HepG2 (cell line): Measurements from ENCODE around the gene TSPAN32. TPM values are rescaled to one million over a fixed set of nuclear protein-coding genes. Genes with fewer than 3 reads are reported as not detected.

Experiments
- ATAC-seq: fragments of 200-7000 bp; cut with Tn5 transposase; 3 replicates; pipeline ENCODE4 v1.9.1; 2020; ENCODE audit warnings: mild to moderate bottlenecking, moderate library complexity
- BruUV-seq: library from RNA; stranded (reverse); fragments of 400-500 nt; replicated peaks from 2 replicates; lab custom pipeline; 2021; lab: Mats Ljungman, UMichigan
- CTCF ChIA-PET: fragments of 300-600 bp; formaldehyde crosslinking; extraction: SDS; loops from one replicate; lab custom pipeline; 2021; ENCODE audit warnings: low total read pairs, inconsistent platforms, low intra/inter-chr PET ratio; lab: Yijun Ruan, JAX
- POLR2A ChIA-PET: fragments of 350-600 bp; sonication (Branson Sonifier 250); formaldehyde crosslinking; loops from one replicate; lab custom pipeline; 2020; ENCODE audit warnings: antibody characterized with exemption, inconsistent platforms; lab: Yijun Ruan, JAX
- DNase-seq: peaks from one replicate; pipeline ENCODE4 v3.0.0-alpha.2; 2015; ENCODE audit warnings: low spot score
- FAIRE-seq: peaks from 3 replicates; lab custom pipeline; 2011; peaks lifted over from hg19 to GRCh38; lab: Jason Lieb, UNC
- H2AFZ ChIP-seq: one replicate; pipeline ENCODE4 v1.6.1; 2011; ENCODE audit warnings: low read length, inconsistent platforms
- H3K27ac ChIP-seq: fragments of 300-600 bp; 3 replicates; pipeline ENCODE4 v1.8.0; 2011; ENCODE audit warnings: mixed run types, mild to moderate bottlenecking, mixed read lengths, low read length, inconsistent platforms; ENCODE audit not compliant: insufficient read depth; ENCODE audit errors: extremely low read length
- H3K27me3 ChIP-seq, 2 experiments: fragments of 200-600 bp in 1 of 2; 2 replicates in 1 of 2; 3 replicates in 1 of 2; pipeline versions ENCODE4 v1.6.0 to v1.8.0; 2011; ENCODE audit warnings: low read length in 2 of 2, mild to moderate bottlenecking in 2 of 2, moderate library complexity in 2 of 2, inconsistent platforms in 1 of 2; ENCODE audit not compliant: insufficient read depth in 2 of 2, control insufficient read depth in 1 of 2
- H3K36me3 ChIP-seq, 2 experiments: fragments of 200-600 bp in 1 of 2; replicated peaks in 1 of 2; 2 replicates in 1 of 2; 3 replicates in 1 of 2; pipeline versions ENCODE4 v1.5.1 to v1.8.0; 2011; ENCODE audit warnings: low read length in 2 of 2, inconsistent platforms in 1 of 2; ENCODE audit not compliant: insufficient read depth in 2 of 2, control insufficient read depth in 1 of 2
- H3K4me1 ChIP-seq: 2 replicates; pipeline ENCODE4 v1.5.1; 2012; ENCODE audit warnings: low read length, inconsistent platforms; ENCODE audit not compliant: insufficient read depth
- H3K4me2 ChIP-seq: 2 replicates; pipeline ENCODE4 v1.6.0; 2011; ENCODE audit warnings: low read depth, low read length, inconsistent platforms
- H3K4me3 ChIP-seq, 3 experiments: fragments of 200-600 bp in 1 of 3; sonication (generic), shearing (Covaris generic) in 1 of 3; replicated peaks in 1 of 3; 2 replicates each; pipeline ENCODE4 v1.5.1; 2011 to 2016; ENCODE audit warnings: low read length in 3 of 3, inconsistent platforms in 2 of 3, low read depth in 2 of 3, mild to moderate bottlenecking in 2 of 3, control low read depth in 1 of 3, mixed read lengths in 1 of 3; ENCODE audit not compliant: insufficient read depth in 1 of 3
- H3K79me2 ChIP-seq: one replicate; pipeline ENCODE4 v1.6.1; 2011; ENCODE audit warnings: low read length, inconsistent platforms; ENCODE audit not compliant: insufficient read depth
- H3K9ac ChIP-seq: 2 replicates; pipeline ENCODE4 v1.6.0; 2011; ENCODE audit warnings: mild to moderate bottlenecking, low read depth, low read length, inconsistent platforms; ENCODE audit not compliant: insufficient read depth
- H3K9me3 ChIP-seq: 2 replicates; pipeline ENCODE4 v1.5.1; 2012; ENCODE audit warnings: mild to moderate bottlenecking, low read length
- H4K20me1 ChIP-seq: 2 replicates; pipeline ENCODE4 v1.6.0; 2011; ENCODE audit warnings: inconsistent platforms, mild to moderate bottlenecking, low read length, moderate library complexity; ENCODE audit not compliant: insufficient read depth
- ATF7-NPFF ChIP-seq: sonication (generic); formaldehyde crosslinking; IDR thresholded peaks from 2 replicates; pipeline ENCODE4 v1.8.1; 2023; ENCODE audit warnings: mild to moderate bottlenecking, low read depth, missing genetic modification reagents, moderate library complexity
- CBX5 ChIP-seq: sonication (generic); formaldehyde crosslinking; IDR thresholded peaks from 2 replicates; pipeline ENCODE4 v1.4.0; 2020; ENCODE audit warnings: missing genetic modification reagents, borderline replicate concordance
- CEBPB ChIP-seq: IDR thresholded peaks from 2 replicates; pipeline ENCODE4 v1.6.1; 2011; ENCODE audit warnings: low read depth, low read length, improper control_type of control experiment, borderline replicate concordance
- ETV6 ChIP-seq: sonication (generic); formaldehyde crosslinking; conservative IDR thresholded peaks from 2 replicates; pipeline ENCODE4 v1.4.0; 2020; ENCODE audit warnings: missing genetic modification reagents
- HNF4G ChIP-seq, 2 experiments: sonication (generic) in 1 of 2; formaldehyde crosslinking in 1 of 2; IDR thresholded peaks; 2 replicates each; pipeline versions ENCODE4 v1.4.0 to v1.6.1; 2011 to 2020; ENCODE audit warnings: borderline replicate concordance in 2 of 2, low read depth in 2 of 2, mild to moderate bottlenecking in 2 of 2, low read length in 1 of 2, missing genetic modification reagents in 1 of 2, moderate library complexity in 1 of 2
- MED1 ChIP-seq: sonication (generic); formaldehyde crosslinking; IDR thresholded peaks from 2 replicates; pipeline ENCODE4 v1.4.0; 2020; ENCODE audit warnings: missing genetic modification reagents
- YEATS4 ChIP-seq: sonication (generic); formaldehyde crosslinking; IDR thresholded peaks from 2 replicates; pipeline ENCODE4 v1.4.0; 2020; ENCODE audit warnings: missing genetic modification reagents, borderline replicate concordance
- ZBTB38 ChIP-seq: sonication (generic); formaldehyde crosslinking; IDR thresholded peaks from 2 replicates; pipeline ENCODE4 v1.5.1; 2020; ENCODE audit warnings: mild to moderate bottlenecking, missing genetic modification reagents
- ZNF280B ChIP-seq: sonication (generic); formaldehyde crosslinking; IDR thresholded peaks from 2 replicates; pipeline ENCODE4 v1.5.0; 2020; ENCODE audit warnings: missing genetic modification reagents, mild to moderate bottlenecking, borderline replicate concordance
- ZNF564 ChIP-seq: sonication (generic); formaldehyde crosslinking; IDR thresholded peaks from 2 replicates; pipeline ENCODE4 v1.8.1; 2023; ENCODE audit warnings: mild to moderate bottlenecking, missing genetic modification reagents
- ZNF746 ChIP-seq: sonication (generic); formaldehyde crosslinking; IDR thresholded peaks from 2 replicates; pipeline ENCODE4 v1.8.0; 2022; ENCODE audit warnings: mild to moderate bottlenecking, missing genetic modification reagents
- WGBS: methylation state at CpG from one replicate; pipeline ENCODE4 v1.1.6; 2017; ENCODE audit warnings: low lambda C conversion rate; 5-methylcytosine and 5-hydroxymethylcytosine counted together
- in situ Hi-C: cut with HindIII; loops from 2 replicates; pipeline ENCODE4 v1.10.0; 2017; ENCODE audit warnings: low pct_unique_long_range_greater_than_20kb; ENCODE audit not compliant: extremely low pct_ligation_motif_present
- intact Hi-C: fragments of 100-400 bp; cut with micrococcal nuclease; formaldehyde crosslinking; loops from one replicate; pipeline ENCODE4 v1.10.0; 2022; ENCODE audit not compliant: unreplicated experiment
- polyA plus RNA-seq, 8 experiments: library from polyadenylated mRNA; depleted of rRNA in 3 of 8; stranded (reverse) in 7 of 8; unstranded in 1 of 8; fragments of >200 nt; fragmentation: Illumina TruSeq in 4 of 8; extraction: Trizol in 4 of 8; gene quantifications; 2 replicates each; pipeline versions ENCODE4 v1.2.1 to v1.2.3, GENCODE V29; 2011 to 2016; ENCODE audit warnings: low read depth in 4 of 8, missing spikeins in 1 of 8, mixed read lengths in 1 of 8; ENCODE audit not compliant: insufficient read depth in 1 of 8
- total RNA-seq, 5 experiments: library from RNA; depleted of rRNA; stranded (reverse); fragments of >200 nt; fragmentation: Illumina TruSeq; extraction: Trizol; gene quantifications; 2 replicates each; pipeline ENCODE4 v1.2.3, GENCODE V29; 2016; ENCODE audit warnings: low read depth in 1 of 5
- TF ChIP-seq, protein P1 (sequence below): fragments of 450-650 bp; IDR thresholded peaks from 2 replicates; pipeline ENCODE4 v1.6.1; 2016
- TF ChIP-seq, protein P2 (sequence below): sonication (generic); formaldehyde crosslinking; IDR thresholded peaks from 2 replicates; pipeline ENCODE4 v1.4.0; 2020; ENCODE audit warnings: missing genetic modification reagents, low read depth, mild to moderate bottlenecking, borderline replicate concordance

Gene TSPAN32
- total and polyA plus RNA-seq, 2 of the 13 experiments (the other 11 are each of a cell fraction or from before 2014, with no cell fraction given): 0.09 to 0.70 TPM

DNA sequence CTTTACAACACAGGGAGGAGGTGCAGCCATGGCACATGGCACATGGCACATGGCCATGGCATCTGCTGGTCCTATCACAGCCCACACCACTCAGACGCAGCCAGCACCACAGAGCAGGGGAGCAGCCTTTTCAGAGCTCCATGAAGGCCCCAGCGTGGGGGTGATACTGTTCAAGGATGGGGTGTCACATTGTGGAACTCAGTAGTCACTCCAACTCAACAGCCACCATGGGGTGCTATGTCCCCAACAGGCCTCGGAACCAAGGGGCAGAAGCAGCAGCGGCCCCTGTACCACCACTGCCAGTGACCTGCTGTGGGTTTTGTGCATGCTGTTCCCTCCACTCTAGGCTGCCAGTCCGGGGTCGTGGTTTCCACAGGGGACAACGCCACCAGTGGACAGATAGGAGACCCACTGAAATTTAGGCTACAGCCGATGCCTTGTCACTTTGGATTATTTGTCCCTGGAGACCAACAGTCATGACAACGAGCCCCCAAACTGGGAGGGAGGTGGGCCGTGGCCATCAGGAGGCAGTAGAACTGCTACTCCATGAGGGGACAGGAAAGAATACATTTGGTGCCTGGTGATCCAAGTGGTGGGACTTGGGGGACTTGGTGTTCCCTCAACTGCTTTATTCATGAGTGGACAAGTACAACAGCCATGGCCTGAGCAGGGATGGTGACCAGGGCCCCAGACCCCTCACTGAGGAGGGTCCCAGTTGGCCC is 44.9 kb downstream of the TSPAN32 start:
- no peak for ATAC-seq
- no peak overlapping the region for H3K4me2 ChIP-seq
- BruUV-seq: no TSS peak
- FAIRE-seq: no peak
- H3K4me3 ChIP-seq: no peak overlapping the region
- CTCF ChIA-PET: no interaction called here
- H3K36me3 ChIP-seq: no peaks in the 10 kb centered on the region
- DNase-seq: no peak
- no peak overlapping the region for H2AFZ ChIP-seq
- 13% methylated on average over 6 of the region's 10 CpGs for WGBS
- no peaks in the 10 kb centered on the region for H3K9me3 ChIP-seq
- in situ Hi-C loops: no loop called here
- intact Hi-C loops: no loop called here
- H3K9ac ChIP-seq: no peak overlapping the region
- H3K27me3 ChIP-seq: peaks cover 0 to 19% of the 10 kb centered on the region in 2 experiments; a peak in 4 of 5 replicates
- H3K4me1 ChIP-seq: no peaks in the 10 kb centered on the region
- H3K79me2 ChIP-seq: no peaks in the 10 kb centered on the region
- TF ChIP-seq ATF7-NPFF (CRISPR knock-in tag): no peak
- no peak for TF ChIP-seq YEATS4 (CRISPR knock-in tag)
- TF ChIP-seq ETV6: no peak
- TF ChIP-seq, protein P1, sequence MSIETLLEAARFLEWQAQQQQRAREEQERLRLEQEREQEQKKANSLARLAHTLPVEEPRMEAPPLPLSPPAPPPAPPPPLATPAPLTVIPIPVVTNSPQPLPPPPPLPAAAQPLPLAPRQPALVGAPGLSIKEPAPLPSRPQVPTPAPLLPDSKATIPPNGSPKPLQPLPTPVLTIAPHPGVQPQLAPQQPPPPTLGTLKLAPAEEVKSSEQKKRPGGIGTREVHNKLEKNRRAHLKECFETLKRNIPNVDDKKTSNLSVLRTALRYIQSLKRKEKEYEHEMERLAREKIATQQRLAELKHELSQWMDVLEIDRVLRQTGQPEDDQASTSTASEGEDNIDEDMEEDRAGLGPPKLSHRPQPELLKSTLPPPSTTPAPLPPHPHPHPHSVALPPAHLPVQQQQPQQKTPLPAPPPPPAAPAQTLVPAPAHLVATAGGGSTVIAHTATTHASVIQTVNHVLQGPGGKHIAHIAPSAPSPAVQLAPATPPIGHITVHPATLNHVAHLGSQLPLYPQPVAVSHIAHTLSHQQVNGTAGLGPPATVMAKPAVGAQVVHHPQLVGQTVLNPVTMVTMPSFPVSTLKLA: peak; percentile 35
- no peak for TF ChIP-seq ZBTB38
- TF ChIP-seq, all 625 proteins: peak for 1
- POLR2A ChIA-PET: no interaction called here
- no peak overlapping the region for H3K27ac ChIP-seq
- no peaks in the 10 kb centered on the region for H4K20me1 ChIP-seq

DNA sequence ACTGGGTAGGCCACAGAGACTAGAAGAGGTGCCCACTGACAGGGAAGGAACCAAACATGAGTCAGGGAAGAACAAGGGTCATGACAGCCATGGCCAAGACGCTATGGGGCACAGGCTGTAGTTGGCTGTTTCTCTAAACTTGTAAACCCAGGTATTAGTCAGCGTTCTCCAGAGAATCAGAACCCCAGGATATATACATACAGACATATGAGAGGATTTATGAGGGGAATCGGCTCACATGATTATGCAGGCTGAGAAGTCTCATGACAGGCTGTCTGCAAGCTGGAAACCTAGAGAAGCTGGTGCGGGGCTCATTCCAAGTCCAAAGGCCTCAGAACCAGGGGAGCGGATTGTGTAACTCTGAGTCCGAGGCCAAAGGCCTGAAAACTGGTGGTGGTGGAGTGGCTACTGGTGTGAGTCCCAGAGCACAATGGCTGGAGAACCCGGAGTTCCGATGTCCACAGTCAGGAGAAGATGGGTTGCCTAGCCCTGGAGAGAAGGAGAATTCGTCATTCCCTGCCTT is 45.6 kb downstream of the TSPAN32 start:
- Histone ChIP-seq H3K79me2 (no peaks in the 10 kb centered on the region), H3K9me3 (no peaks in the 10 kb centered on the region), H3K4me2 (no peak overlapping the region), H2AFZ (no peak overlapping the region), H3K27ac (no peak overlapping the region), H3K9ac (no peak overlapping the region), H3K4me1 (no peaks in the 10 kb centered on the region), H3K4me3 (no peak overlapping the region), H4K20me1 (no peaks in the 10 kb centered on the region), H3K36me3 (no peaks in the 10 kb centered on the region), H3K27me3 (peaks cover 0 to 25% of the 10 kb centered on the region in 2 experiments; a peak in 4 of 5 replicates)
- peak; percentile 62 for ATAC-seq
- no TSS peak for BruUV-seq
- WGBS: 12% methylated on average over 9 of the region's 9 CpGs
- intact Hi-C loops: no loop called here
- in situ Hi-C loops: no loop called here
- DNase-seq: peak; percentile 6
- ChIA-PET POLR2A (no interaction called here), CTCF (no interaction called here)
- no peak for FAIRE-seq
- peak; percentile 92 for TF ChIP-seq ZNF564
- no peak for TF ChIP-seq ZNF746 (CRISPR knock-in tag)
- TF ChIP-seq HNF4G (IDR thresholded peaks at IDR 0.05; ENCODE audit: borderline replicate concordance, low read depth, low read length): peak; percentile 67; the same call in 1 of the 2 replicates
- no peak for TF ChIP-seq HNF4G (CRISPR knock-in tag; IDR thresholded peaks at IDR 0.05; ENCODE audit: borderline replicate concordance, low read depth)
- no peak for TF ChIP-seq CBX5 (CRISPR knock-in tag)
- TF ChIP-seq ZNF280B (CRISPR knock-in tag): no peak
- TF ChIP-seq, protein P2, sequence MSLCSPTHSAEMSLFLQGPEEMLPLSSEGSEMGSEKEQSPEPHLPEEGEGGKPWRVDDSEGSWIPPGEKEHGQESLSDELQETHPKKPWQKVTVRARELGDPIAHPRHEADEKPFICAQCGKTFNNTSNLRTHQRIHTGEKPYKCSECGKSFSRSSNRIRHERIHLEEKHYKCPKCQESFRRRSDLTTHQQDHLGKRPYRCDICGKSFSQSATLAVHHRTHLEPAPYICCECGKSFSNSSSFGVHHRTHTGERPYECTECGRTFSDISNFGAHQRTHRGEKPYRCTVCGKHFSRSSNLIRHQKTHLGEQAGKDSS: no peak
- no peak for TF ChIP-seq MED1 (CRISPR knock-in tag)
- TF ChIP-seq CEBPB: peak; percentile 52; the same call in 1 of the 2 replicates
